ENCODE measurements around the gene PCDHB12. TPM values are rescaled to one million over a fixed set of nuclear protein-coding genes. Genes with fewer than 3 reads are reported as not detected.
"Not testable (repeated sequence)": the region's sequence is repeated elsewhere in the genome, so short reads cannot be mapped to it uniquely, and the experiment has no call there.

The PCDHB12 gene
- total RNA-seq, 2 donors from 2014 or later = 1.6 to 5.0 TPM

DNA sequence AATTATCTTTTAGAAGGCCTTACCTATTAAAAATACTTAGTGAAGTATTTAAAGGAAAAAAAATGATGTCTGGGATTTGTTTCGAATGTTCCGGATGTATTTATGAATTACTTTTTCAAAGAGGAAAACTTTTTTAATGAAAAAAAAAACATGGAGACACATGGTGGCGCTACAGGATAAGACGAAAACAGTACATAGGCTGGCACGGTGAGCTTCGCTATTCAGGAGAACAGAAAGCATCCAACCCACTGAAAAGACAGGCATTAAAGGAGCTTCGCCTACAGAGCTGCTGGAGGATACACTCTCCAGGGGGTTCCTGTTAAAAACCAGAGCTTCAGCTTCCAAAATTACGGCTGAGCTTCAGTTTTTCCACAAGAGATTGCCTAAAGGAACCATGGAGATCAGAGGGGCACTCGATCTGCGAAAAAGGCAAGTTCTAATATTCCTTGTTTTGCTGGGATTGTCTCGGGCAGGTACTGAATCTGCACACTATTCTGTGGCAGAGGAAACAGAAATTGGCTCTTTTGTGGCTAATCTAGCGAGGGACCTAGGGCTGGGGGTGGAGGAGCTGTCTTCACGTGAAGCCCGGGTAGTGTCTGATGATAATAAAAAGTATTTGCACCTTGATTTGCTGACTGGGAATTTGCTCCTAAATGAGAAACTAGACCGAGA, 14.7 kb downstream of the PCDHB12 start, which contains the start of gene PCDHB14:
Gene PCDHB14 (plus strand): TSS at position 232 of the 672 bp plus-strand sequence. CDS start 163 bp downstream, at position 395.
- peaks cover 11% of the 10 kb centered on the region for H3K9me3 ChIP-seq (ENCODE audit: control insufficient read depth, low read length)
- H3K27ac ChIP-seq (ENCODE audit: low read depth, low read length) = no peak within 1 kb of the TSS
- peak within 1 kb of the TSS; percentile 27 for H3K4me3 ChIP-seq (ENCODE audit: low read length)
- Mint-ChIP-seq H3K27me3 (ENCODE audit: insufficient read depth) (no peaks in the 10 kb centered on the region), H3K36me3 (ENCODE audit: low read depth) (peaks cover 5% of the 10 kb centered on the region), H3K4me1 (peaks cover 4% of the 10 kb centered on the region), H3K9me3 (peaks cover 17% of the 10 kb centered on the region), H3K27ac (no peak within 1 kb of the TSS), H3K4me3 (peak within 1 kb of the TSS; percentile 32)
- no peak within 1 kb of the TSS for H3K9ac ChIP-seq (ENCODE audit: extremely low read depth, low read length, poor library complexity, severe bottlenecking)
- peak; percentile 80 for TF ChIP-seq CTCF (conservative IDR thresholded peaks at IDR 0.05)
- peak; percentile 72 for DNase-seq
- 48 to 51% methylated on average over 14 to 15 of the region's 15 CpGs for WGBS, 2 experiments (ENCODE audit: insufficient coverage in 1 of 2, insufficient read length in 1 of 2)
- no peaks in the 10 kb centered on the region for H3K27me3 ChIP-seq (ENCODE audit: control insufficient read depth, insufficient read depth, low read length, poor library complexity, severe bottlenecking)
- no peaks in the 10 kb centered on the region for H3K36me3 ChIP-seq (ENCODE audit: control insufficient read depth, insufficient read depth, low read length)
- no peaks in the 10 kb centered on the region for H3K4me1 ChIP-seq (ENCODE audit: control insufficient read depth, insufficient read depth, low read length)

DNA sequence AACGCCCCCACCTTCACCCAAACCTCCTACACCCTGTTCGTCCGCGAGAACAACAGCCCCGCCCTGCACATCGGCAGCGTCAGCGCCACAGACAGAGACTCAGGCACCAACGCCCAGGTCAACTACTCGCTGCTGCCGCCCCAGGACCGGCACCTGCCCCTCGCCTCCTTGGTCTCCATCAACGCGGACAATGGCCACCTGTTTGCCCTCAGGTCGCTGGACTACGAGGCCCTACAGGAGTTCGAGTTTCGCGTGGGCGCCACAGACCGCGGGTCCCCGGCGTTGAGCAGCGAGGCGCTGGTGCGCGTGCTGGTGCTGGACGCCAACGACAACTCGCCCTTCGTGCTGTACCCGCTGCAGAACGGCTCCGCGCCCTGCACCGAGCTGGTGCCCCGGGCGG, 16.3 kb downstream of the PCDHB12 start:
- H3K9me3 ChIP-seq (ENCODE audit: control insufficient read depth, low read length); H3K36me3 Mint-ChIP-seq (ENCODE audit: low read depth); H3K4me3 ChIP-seq (ENCODE audit: low read length); H3K27me3 ChIP-seq (ENCODE audit: control insufficient read depth, insufficient read depth, low read length, poor library complexity, severe bottlenecking); DNase-seq; H3K36me3 ChIP-seq (ENCODE audit: control insufficient read depth, insufficient read depth, low read length); H3K4me3 Mint-ChIP-seq; H3K27ac ChIP-seq (ENCODE audit: low read depth, low read length); H3K27ac Mint-ChIP-seq; H3K4me1 Mint-ChIP-seq; H3K4me1 ChIP-seq (ENCODE audit: control insufficient read depth, insufficient read depth, low read length); H3K9ac ChIP-seq (ENCODE audit: extremely low read depth, low read length, poor library complexity, severe bottlenecking); H3K27me3 Mint-ChIP-seq (ENCODE audit: insufficient read depth): not testable (repeated sequence)
- H3K9me3 Mint-ChIP-seq = peaks cover 15% of the 10 kb centered on the region
- WGBS, 2 experiments (ENCODE audit: insufficient coverage in 1 of 2, insufficient read length in 1 of 2) = 95 to 100% methylated on average over 2 to 26 of the region's 40 CpGs

DNA sequence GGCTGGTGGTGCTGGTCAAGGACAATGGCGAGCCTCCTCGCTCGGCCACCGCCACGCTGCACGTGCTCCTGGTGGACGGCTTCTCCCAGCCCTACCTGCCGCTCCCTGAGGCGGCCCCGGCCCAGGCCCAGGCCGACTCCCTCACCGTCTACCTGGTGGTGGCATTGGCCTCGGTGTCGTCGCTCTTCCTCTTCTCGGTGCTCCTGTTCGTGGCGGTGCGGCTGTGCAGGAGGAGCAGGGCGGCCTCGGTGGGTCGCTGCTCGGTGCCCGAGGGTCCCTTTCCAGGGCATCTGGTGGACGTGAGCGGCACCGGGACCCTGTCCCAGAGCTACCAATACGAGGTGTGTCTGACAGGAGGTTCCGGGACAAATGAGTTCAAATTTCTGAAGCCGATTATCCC, 16.9 kb downstream of the PCDHB12 start:
- not testable (repeated sequence) for H3K4me3 Mint-ChIP-seq; H3K27me3 ChIP-seq (ENCODE audit: control insufficient read depth, insufficient read depth, low read length, poor library complexity, severe bottlenecking); H3K4me1 ChIP-seq (ENCODE audit: control insufficient read depth, insufficient read depth, low read length); H3K27ac Mint-ChIP-seq; DNase-seq; H3K9ac ChIP-seq (ENCODE audit: extremely low read depth, low read length, poor library complexity, severe bottlenecking); H3K4me3 ChIP-seq (ENCODE audit: low read length); H3K36me3 Mint-ChIP-seq (ENCODE audit: low read depth); H3K27me3 Mint-ChIP-seq (ENCODE audit: insufficient read depth); H3K36me3 ChIP-seq (ENCODE audit: control insufficient read depth, insufficient read depth, low read length); H3K4me1 Mint-ChIP-seq; H3K27ac ChIP-seq (ENCODE audit: low read depth, low read length); H3K9me3 ChIP-seq (ENCODE audit: control insufficient read depth, low read length)
- peaks cover 15% of the 10 kb centered on the region for H3K9me3 Mint-ChIP-seq
- WGBS, 2 experiments (ENCODE audit: insufficient coverage in 1 of 2, insufficient read length in 1 of 2) = 90 to 94% methylated on average over 7 to 27 of the region's 30 CpGs

- H3K27me3 ChIP-seq (ENCODE audit: control insufficient read depth, insufficient read depth, low read length, poor library complexity, severe bottlenecking) = no peaks in the 10 kb centered on the region
- peak overlapping the region; percentile 67 for H3K27ac Mint-ChIP-seq
- H3K36me3 Mint-ChIP-seq (ENCODE audit: low read depth) = peaks cover 12% of the 10 kb centered on the region
- H3K4me3 ChIP-seq (ENCODE audit: low read length) = no peak overlapping the region
- H3K9me3 ChIP-seq (ENCODE audit: control insufficient read depth, low read length) = peaks cover 41% of the 10 kb centered on the region
- peaks cover 12% of the 10 kb centered on the region for H3K27me3 Mint-ChIP-seq (ENCODE audit: insufficient read depth)
- no peak overlapping the region for H3K9ac ChIP-seq (ENCODE audit: extremely low read depth, low read length, poor library complexity, severe bottlenecking)
- H3K9me3 Mint-ChIP-seq = peaks cover 25% of the 10 kb centered on the region
- 87 to 88% methylated on average over 13 to 14 of the region's 15 CpGs for WGBS, 2 experiments (ENCODE audit: insufficient coverage in 1 of 2, insufficient read length in 1 of 2)
- no peaks in the 10 kb centered on the region for H3K4me1 ChIP-seq (ENCODE audit: control insufficient read depth, insufficient read depth, low read length)
- TF ChIP-seq CTCF (conservative IDR thresholded peaks at IDR 0.05) = peak; percentile 77
- H3K27ac ChIP-seq (ENCODE audit: low read depth, low read length) = no peak overlapping the region
- DNase-seq = no peak
- no peaks in the 10 kb centered on the region for H3K36me3 ChIP-seq (ENCODE audit: control insufficient read depth, insufficient read depth, low read length)
- no peaks in the 10 kb centered on the region for H3K4me1 Mint-ChIP-seq
- H3K4me3 Mint-ChIP-seq = peak overlapping the region; percentile 60
Observed at GRCh38 chr5:141234109-141234667, 25.7 kb downstream of the PCDHB12 start.

GRCh38 chr5:141235922-141236321, 27.4 kb downstream of the PCDHB12 start:
- peaks cover 16% of the 10 kb centered on the region for H3K36me3 Mint-ChIP-seq (ENCODE audit: low read depth)
- not testable (repeated sequence) for H3K9ac ChIP-seq (ENCODE audit: extremely low read depth, low read length, poor library complexity, severe bottlenecking); H3K27me3 ChIP-seq (ENCODE audit: control insufficient read depth, insufficient read depth, low read length, poor library complexity, severe bottlenecking); H3K27ac Mint-ChIP-seq; DNase-seq; H3K4me3 Mint-ChIP-seq; H3K4me1 ChIP-seq (ENCODE audit: control insufficient read depth, insufficient read depth, low read length); H3K36me3 ChIP-seq (ENCODE audit: control insufficient read depth, insufficient read depth, low read length); H3K27ac ChIP-seq (ENCODE audit: low read depth, low read length); H3K4me3 ChIP-seq (ENCODE audit: low read length); H3K4me1 Mint-ChIP-seq
- WGBS, 2 experiments (ENCODE audit: insufficient coverage in 1 of 2, insufficient read length in 1 of 2) = 96 to 98% methylated on average over 16 to 40 of the region's 40 CpGs
- H3K9me3 ChIP-seq (ENCODE audit: control insufficient read depth, low read length) = peaks cover 40% of the 10 kb centered on the region
- peaks cover 36% of the 10 kb centered on the region for H3K9me3 Mint-ChIP-seq
- H3K27me3 Mint-ChIP-seq (ENCODE audit: insufficient read depth) = peaks cover 16% of the 10 kb centered on the region
